Activated CD8-positive, alpha-beta memory T cell treated with anti-CD3 and anti-CD28 coated beads, Interleukin-2, amount 50 U/mL, for 24 hours (primary cell): ENCODE measurements around the gene TTYH3.

Source experiments
- DNase-seq: peaks from one replicate; pipeline ENCODE4 v3.0.0-alpha.2; 2020; ENCODE audit errors: extremely low read depth

The TTYH3 gene

DNA sequence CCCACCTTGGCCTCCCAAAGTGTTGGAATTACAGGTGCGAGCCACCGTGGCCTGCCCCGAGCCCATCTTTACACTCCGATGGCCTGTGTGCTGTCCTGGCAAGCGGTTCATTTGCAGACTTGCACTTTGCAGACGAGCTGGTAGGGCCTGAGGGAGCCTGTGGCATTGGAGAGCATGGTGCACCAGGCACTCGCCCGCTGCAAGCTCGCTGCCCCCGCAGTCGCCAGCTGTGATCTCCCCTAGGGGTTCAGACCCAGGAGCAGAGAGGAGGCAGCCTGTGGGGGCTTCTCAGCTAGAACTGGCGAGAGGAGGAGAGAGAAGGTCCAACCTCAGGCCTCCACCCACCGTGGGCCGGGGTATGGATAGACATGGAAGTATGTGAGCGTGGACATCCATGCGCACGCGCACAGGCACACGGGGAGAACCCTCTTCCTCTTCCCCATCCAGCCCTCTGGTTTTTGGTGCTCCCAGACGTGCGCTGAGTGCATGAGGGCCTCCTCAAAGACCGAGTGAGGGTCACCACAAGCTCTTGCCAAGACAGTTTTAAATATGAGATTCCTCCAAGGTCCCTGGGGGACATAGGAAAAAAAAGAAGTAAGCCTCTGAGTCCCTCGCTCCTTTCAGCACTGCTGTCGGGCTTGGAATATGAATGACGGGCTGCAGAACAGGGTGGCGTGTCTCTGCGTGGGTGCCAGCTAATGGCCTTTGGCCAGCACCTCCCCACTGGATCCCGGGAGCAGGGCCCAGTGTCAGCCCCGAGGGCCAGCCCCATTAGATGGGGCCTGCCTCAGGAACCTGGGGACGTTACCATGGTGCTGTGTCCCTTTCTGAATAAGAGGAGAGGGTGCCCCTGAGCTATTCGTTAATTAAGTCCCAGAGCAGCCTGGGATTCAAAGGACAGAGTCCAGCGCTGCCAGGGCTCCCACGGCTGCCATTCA is 15.1 kb upstream of the TTYH3 start:
- no peak for DNase-seq

DNA sequence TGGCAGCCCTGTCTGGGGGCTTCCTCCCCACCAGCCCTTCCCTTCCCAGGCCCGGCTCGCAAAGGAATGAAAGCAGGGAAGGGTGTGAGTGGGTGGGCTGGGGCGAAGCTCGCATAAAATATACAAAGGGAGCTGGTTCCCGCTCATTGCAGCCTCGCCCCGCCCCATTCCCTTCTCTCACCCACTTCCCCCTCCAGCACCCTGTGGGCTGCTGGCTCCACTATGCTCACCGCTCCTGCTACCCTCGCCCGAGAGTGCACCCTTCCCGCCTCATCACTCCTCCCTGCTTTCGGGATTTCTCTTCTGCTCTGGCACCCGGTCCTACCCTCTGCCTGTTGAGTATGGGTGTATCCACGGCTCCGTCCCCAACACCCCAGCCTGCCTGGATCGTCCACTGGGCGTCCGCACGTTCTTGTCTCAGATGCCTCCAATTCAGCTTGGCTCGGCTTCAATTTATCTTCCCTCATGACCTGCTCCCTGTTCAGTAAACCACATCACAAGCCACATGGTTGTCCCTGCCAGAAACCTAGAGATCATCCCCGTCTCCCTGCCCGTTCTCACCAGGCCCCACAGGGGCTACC is 14.4 kb upstream of the TTYH3 start:
- DNase-seq, result no peak

DNA sequence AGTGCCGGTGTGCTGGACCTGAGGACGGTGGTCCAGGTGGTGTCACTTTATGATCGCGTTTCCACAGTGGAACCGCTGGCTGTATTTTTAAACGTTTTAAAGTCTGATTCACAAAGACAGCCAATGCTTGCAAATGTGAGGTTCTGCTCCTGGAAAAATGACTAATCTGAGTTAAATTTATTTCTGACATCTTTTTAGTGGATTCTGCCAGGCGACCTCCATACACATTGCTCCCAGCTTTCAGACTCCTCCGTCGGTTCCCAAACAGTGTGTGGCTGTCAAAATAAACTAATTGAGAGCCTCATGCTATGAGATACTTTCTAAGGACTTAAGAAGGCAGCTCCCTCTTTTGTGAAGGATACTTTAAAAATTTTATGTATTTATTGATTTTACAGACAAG is 12.7 kb upstream of the TTYH3 start:
- no peak for DNase-seq

DNA sequence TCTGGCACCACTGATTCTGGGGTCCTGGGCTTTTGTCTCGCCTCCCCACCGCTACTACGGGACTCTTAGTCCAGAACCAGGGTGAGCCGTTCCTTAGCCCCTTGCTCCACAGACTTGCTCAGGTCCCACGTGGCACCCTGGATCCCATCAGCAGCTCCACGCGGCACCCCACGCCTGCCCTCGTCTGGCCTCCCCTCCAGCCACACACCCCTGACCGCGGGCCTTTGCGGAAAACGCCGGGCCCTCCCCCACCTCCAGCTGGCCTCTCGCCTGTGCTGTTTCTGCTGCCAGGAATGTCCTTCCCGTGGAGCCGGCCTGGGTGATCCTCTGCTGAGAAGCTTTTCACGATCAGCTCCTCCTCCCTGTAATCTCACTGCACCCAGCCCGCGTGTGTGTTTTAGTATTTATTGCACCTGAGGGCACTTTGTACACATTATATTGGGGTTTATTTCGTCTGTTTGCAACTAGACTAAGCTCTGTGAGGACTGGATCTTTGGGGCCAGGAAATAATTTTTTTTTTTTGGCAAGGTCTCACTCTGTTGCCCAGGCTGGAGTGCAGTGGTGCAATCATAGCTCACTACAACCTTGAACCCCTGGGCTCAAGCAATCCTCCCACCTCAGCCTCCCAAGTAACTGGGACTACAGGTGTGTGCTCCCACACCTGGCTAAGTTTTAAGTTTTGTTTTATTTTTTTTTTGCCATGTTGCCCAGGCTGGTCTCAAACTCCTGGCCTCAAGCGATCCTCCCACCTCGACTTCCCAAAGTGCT is 10.5 kb upstream of the TTYH3 start:
- no peak for DNase-seq

DNA sequence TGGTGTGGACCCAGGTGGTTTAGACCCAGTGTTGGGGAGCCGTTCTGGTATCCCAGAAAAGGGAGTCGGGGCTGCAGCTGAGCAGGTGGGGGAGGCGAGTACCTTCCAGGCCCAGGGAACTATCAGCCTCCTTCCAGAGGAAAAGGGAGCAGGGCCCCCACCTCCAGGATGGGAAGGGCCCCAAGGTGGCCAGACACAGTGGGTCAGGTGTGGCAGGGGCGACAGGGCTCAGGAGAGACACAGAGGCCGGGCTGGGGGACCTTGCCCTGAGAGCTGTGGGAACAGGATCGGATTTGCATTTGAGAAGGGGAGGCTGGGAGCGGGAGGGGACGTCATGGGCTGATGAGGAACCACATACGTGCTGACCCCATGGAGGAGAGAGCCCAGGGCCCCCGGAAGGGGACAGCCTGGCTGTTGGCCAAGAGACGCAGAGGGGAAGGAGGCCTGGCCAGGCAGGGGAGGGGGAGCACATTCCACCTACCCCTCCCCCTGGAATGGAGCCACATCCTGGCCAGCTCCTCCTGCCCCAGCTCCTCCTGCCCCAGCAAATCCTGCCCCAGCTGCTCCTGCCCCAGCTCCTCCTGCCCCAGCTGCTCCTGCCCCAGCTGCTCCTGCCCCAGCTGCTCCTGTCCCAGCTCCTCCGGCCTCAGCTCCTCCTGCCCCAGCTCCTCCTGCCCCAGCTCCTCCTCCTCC is 9.7 kb upstream of the TTYH3 start:
- no peak for DNase-seq

DNA sequence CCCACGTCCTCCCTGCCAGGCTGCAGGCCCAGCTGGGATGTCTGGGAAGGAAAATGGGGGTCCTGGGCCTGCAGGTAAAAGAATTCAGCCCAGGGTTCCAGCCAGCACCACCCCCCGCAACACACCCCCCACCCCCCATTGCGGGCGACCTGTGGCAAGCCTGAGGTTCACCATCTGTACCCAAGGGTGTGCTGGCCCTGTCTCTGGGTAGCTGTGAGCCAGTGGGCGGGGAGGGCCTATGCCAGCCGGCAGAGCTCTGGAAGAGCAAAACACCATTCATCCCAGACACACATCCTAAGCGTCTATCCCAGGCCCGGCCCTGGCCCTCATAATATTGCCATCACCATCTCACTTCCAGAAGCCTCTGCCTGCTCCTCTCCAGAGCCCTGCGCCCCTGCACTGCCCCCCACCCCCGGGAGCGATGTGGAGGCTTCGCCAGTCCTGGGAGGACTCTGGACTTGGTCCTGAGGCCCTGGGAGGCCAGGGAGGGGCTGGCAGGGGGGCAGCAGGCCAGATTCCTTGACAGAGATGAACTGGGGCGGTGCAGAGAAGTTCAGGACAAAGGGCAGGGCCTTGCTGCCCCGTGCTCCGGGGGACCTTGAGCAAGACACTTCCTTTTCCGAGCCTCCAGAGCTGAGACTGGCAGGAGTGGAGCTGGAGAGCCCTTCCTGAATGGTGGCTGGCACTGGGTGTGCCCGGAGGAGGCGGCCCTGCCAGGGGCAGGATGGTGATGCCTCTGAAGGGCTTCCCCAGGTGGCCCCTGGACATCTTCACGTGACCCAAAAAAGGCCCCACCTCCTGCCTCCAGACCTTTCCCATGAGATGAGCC is 8.7 kb upstream of the TTYH3 start:
- no peak for DNase-seq

DNA sequence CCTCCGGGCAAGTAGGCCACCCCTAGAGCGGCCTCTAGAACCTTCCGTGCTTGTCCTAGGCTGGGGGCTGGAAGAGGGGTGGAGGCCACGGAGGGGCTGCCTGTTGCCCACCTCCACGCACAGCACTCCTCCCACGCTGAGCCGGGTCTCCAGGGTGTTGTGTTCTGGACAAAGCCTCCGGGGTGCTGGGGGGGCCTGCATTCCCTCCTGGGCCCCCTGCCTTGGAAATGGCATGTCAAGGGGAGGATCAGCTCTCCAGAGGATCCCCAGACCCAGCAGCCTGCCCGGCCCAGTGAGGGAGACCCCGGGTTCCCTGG is 8.1 kb upstream of the TTYH3 start:
- no peak for DNase-seq

DNA sequence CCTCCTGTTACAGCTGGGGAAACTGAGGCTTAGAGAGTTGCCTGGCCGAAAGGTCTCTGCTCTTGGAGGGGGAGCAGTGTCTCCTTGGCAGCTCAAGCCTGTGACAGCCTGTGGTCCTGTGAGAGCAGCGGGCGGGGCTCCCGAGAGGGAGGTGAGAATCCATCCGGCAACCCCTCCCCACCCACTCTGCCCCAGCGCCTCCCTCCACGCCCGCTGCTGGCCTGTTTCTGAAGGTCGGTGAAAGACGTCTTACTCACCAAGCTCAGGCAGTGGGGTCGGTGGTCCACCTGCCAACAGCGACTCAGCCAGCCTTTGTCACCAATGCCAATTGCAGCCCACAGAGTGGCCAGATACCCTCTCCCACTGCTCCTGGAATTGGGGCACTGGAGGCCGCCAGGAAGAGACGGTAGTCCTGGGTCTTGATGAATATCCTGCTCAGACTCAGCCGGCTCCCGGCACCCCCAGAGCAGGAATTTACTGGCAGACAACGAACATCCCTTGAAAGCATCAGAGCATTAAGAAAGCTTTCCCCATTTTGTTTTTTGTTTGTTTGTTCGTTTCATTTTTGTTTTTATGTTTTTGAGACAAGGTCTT is 7.4 kb upstream of the TTYH3 start:
- DNase-seq, result no peak

DNA sequence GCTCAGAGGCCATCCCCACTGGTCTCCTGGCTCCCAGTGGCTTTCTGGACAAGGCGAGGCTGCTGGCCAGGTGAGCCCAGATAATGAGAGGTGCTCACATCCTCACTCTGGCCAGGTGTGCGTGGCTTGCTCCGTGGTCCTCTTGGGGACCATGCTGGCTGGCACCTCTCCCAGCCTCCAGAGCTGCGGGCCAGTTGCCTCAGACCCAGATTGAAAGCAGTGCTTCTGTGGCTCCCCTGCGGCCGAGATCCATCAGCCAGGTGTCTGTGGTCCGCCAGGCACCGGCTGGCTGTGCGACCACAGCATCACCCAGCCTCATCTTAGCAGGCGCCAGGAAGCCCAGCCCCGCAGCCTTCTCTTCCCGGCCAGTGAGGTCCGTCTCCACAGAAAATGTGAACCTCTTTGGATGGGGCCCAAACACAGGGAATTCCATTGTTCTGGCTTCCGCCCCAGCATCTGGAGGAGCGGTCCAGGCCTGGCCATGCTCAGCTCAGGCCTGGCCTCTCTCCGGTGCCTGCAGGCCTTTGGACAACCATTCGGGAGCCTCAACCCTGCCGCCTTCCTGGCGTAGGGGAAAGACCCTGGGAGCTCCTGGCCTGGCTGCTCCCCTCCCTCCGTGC is 5.2 kb upstream of the TTYH3 start:
- no peak for DNase-seq

DNA sequence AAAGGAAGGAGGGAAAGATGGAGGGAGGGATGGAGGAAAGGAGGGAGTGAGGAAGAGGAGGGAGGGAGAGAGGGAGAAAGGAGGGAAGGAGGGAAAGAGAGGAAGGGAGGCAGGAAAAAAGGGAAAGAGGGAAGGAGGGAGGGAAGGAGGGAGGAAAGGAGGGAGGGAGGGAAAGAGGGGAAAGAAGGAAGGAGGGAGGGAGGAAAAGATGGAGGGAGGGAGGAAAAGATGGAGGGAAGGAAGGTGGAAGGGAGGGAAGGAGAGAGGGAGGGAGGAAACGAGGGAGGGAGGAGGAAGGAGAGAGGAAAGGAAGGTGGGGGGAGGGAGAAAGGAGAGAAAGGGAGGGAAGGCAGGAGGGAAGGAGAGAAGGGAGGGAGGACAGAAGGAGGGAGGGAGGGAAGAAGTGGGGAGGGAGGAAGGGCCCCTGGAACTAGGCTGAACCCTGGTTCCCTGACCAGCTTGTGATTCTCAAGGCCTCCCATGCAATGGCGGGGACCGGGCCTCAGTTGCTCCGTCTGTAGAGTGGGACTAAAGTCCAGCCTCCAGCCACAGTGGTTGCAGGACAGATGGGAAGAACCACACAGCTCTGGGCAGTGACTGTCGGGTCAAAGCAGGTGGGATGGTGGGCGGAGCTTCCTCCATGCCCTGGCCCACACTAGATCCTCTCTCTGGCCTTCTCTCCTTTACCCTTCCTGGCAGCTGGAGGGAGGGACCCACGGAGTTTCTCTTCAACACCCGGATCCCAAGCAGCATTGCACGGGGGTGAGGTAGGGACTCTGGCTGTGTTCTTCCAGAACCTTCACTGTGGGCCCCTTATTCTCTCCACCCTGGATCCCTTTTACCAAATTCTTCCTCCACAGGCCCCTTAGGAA is 4.3 kb upstream of the TTYH3 start:
- no peak for DNase-seq

DNA sequence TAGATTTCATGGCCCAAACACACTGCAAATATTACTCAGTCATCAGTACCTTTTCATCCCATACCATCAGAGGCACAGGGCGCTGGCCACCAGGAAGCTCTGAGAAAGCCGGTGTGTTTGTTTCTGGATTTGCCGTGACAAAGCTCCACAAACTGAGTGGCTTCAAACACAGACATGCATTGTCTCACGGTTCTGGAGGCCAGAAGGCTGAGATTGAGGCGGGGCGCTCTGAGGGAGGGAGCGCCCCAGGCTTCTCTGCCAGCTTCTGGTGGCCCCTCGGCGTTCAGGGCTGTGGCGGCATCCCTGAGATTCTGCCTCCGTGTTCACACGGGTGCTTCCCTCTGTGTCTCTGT is 3.7 kb upstream of the TTYH3 start:
- DNase-seq, result no peak

DNA sequence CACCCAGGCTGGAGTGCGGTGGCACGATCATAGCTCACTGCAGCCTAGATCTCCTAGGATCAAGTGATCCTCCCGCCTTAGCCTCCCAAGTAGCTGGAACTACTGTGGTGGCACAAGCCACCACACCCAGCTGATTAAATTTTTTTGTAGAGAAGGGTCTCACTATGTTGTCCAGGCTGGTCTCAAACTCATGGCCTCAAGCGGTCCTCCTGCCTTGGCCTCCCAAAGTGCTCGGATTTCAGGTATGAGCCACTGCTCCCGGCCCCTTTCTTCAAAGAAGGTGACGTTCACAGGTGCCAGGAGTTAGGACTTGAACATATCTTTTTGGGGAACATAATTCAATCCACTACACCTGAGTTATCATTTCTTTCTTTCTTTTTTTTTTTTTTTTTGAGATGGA is 2.9 kb upstream of the TTYH3 start:
- DNase-seq, result no peak

DNA sequence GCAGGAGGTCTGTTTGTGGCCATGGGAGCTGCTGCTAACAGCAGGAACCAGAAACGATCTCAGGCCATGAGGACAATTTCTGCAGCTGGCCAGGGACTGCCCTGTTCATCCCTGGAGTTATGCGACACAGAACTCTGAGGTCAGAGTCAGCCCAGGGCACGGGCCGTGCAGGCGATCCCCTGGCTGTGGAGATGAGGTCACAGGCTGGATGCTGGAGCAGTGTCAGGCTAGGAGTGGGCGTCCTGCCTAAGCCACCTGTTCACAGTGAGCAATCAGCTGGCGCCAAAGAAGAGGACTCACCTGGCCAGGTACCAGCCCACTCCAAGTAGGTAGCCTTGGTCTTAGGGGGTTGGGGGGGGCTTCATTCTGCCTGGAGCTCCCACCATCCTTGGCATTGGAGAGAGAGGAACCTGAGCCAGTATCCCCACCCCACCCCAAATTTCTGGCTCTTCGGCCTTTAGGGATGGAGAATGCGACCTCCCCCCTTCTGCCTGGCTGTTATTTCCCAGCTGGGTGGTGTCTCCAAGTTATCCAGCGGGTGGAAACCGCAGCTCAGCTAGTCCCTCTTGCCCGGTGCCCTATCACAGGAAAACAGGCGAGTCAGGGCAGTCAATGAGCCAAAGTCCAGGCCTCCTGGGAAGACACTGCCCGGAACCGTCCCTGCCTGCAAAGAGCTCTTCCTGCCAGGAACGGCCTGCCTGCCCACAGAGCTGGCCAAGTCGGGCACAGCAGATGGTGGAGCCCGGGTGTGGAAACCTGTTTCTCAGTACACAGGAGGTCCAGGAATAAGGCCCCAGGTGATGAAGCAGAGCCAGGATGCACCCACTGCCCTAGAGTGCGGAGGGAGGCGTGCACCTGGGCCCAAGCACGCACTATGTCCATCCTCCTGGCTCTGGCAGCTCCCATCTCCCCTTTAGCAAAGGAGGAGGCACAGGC is 1.8 kb upstream of the TTYH3 start:
- DNase-seq, result no peak

DNA sequence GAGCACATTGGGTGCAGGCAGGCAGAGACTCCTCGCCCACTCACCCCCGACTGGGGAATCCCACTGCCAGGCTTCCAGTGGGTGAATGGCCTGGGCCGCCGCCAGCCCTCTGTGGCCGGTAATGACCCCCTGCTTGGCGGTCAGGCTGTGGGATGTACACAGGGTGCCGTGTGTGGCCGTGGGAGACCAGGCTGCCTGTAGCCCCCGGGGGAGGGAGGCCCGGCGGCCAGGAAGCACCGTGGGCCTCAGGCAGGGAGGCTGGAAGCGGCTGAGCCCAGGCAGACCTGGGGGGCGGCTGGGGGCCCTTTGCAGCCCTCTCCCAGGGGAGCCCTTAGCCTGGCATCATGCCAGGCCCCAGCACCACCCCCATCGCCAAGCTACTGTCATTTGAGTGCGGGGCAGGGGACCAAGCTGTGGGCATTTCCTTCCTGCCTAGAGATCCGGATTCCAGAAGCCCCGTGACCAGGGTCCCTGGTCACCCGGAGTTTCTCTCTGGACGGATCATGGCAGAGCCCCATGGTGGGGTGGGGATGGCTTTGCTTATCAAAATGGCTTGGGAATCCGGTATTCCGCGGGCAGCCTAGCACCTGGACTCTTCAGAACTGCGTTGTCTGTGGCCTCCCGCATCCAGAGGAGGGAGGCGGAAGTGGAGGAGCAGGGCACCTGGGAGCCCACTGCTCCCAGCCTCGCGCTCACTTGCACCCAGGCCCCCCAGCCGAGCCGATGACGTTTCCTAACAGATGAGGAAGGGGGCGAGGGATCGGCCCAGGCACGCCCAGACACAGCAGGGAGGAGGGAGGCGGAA is 1.1 kb downstream of the TTYH3 start:
- no peak for DNase-seq

DNA sequence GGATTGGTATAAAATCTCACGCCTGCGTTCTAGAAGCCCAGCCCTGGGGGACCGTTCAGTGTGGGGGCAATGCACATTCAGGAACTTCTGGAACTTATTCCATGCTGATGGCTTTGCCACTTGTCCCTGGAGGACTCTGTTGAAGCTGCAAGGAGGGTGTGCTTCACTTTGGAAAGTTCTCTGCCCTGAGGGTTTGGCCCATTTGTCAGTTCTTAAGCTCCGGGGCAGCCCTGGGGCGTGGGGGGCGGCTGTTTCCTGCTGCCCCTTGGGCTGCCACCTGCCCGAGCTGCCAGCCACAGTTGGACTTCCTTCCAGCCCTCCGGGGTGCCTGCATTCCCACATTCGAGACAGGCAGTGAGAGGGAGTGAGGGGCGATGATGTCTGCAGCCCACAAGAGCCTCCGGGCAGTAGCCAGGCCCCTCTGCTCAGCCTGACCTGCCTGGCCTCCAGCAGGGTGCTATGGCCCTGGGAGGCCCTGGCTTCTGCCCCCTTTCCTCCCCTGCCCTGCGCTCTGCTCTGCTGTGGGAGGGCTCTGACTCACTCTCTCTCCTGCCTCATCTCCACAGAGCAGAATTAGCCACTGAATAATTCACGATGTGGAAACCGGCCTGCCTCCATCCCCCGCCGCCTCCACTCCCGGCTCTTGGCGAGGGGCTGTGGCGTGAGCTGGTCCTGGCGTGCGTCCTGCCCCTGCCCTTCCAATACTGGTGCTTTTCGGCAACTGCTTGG is 1.9 kb downstream of the TTYH3 start:
- DNase-seq, result no peak

DNA sequence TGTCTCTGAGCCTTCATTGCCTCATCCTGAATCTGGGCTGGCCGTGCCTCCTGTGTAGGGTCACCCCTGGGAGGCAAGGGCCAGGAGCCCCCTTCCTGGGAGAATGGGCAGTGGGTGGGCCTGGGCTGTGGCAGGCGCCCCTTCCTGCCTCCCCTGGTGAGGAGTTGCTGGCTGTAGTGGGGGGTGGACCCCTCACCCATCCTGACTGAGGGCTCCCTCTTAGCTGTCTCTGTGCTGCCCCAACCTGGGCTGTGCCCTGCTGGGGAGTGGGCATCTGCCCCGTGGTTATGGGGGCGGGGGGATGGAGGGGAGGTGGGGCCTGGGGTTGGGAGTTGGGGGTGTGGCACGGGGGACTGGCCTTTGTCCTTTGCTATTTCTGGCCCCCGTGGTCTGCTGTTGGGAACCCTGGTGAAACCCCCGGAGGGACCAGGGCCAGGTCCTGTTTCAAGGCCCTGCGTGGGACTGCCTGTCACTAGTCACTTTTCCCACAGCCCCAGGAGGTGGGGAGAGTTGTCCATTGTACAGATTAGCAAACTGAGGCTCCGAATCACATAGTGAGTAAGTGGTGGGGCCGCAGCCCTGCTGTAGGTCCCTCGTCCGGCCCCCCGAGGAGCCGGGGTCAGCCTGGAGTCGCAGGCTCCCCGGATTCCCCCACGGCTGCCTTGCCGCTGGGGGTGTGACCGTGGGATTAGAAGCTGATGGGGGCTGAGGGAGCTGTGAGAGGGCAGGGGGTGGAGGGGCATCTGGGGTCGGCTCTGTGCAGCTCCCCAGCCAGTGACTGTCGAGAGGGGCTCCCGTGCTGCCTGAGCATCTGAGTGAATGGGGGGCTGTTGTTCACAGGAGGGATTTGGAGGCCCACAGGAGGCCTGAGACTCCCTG is 2.7 kb downstream of the TTYH3 start:
- no peak for DNase-seq
